ENCODE results near the gene YTHDF1. TPM values are rescaled to one million over a fixed set of nuclear protein-coding genes. Genes with fewer than 3 reads are reported as not detected.

YTHDF1 gene
- 17.0 and 19.8 TPM in 2 replicates for total RNA-seq (2014; rRNA removed; shearing (Covaris generic); ENCODE audit: low replicate concordance)

- peak; percentile 97 for DNase-seq
- peak within 1 kb of the TSS; percentile 92 for H3K4me3 ChIP-seq
- H3K9me3 ChIP-seq, result no peaks in the 10 kb centered on the region
- H3K36me3 ChIP-seq, result peaks cover 41% of the 10 kb centered on the region
- no peaks in the 10 kb centered on the region; the same call in 1 of the 2 replicates for H3K27me3 ChIP-seq
Observed at GRCh38 chr20:63216041-63216848, at the start of gene YTHDF1. Gene YTHDF1, minus strand, starts transcription at chr20:63216131. Its CDS starts 239 bp downstream, at chr20:63215892.

GRCh38 chr20:63264519-63264918 is 48.6 kb upstream of the YTHDF1 start:
- no peaks in the 10 kb centered on the region for H3K9me3 ChIP-seq
- H3K36me3 ChIP-seq, result no peaks in the 10 kb centered on the region
- no peak for DNase-seq
- H3K27me3 ChIP-seq, result no peaks in the 10 kb centered on the region
- no peak overlapping the region for H3K4me3 ChIP-seq

- Histone ChIP-seq H3K36me3 (no peaks in the 10 kb centered on the region), H3K9me3 (no peaks in the 10 kb centered on the region), H3K27me3 (no peaks in the 10 kb centered on the region), H3K4me3 (no peak overlapping the region)
- no peak for DNase-seq
Observed at GRCh38 chr20:63264000-63264399, 48.1 kb upstream of the YTHDF1 start.

GRCh38 chr20:63262836-63263235 is 46.9 kb upstream of the YTHDF1 start:
- DNase-seq, result no peak
- H3K36me3 ChIP-seq, result no peaks in the 10 kb centered on the region
- H3K27me3 ChIP-seq, result no peaks in the 10 kb centered on the region
- H3K9me3 ChIP-seq, result no peaks in the 10 kb centered on the region
- no peak overlapping the region for H3K4me3 ChIP-seq

GRCh38 chr20:63261795-63262528 is 46.0 kb upstream of the YTHDF1 start:
- DNase-seq, result no peak
- no peak overlapping the region for H3K4me3 ChIP-seq
- H3K9me3 ChIP-seq, result no peaks in the 10 kb centered on the region
- no peaks in the 10 kb centered on the region for H3K36me3 ChIP-seq
- no peaks in the 10 kb centered on the region for H3K27me3 ChIP-seq

- Histone ChIP-seq H3K27me3 (peaks cover 5% of the 10 kb centered on the region), H3K36me3 (no peaks in the 10 kb centered on the region)
- DNase-seq, result no peak
Observed at GRCh38 chr20:63261060-63261794, 45.3 kb upstream of the YTHDF1 start.

GRCh38 chr20:63260521-63260920 is 44.6 kb upstream of the YTHDF1 start:
- DNase-seq, result no peak
- Histone ChIP-seq H3K4me3 (no peak overlapping the region), H3K9me3 (no peaks in the 10 kb centered on the region), H3K36me3 (no peaks in the 10 kb centered on the region), H3K27me3 (peaks cover 12% of the 10 kb centered on the region)

More at GRCh38 chr20:63261060-63261794, 45.3 kb upstream of the YTHDF1 start:
- H3K4me3 ChIP-seq, result no peak overlapping the region
- H3K9me3 ChIP-seq, result no peaks in the 10 kb centered on the region

GRCh38 chr20:63259734-63260460 is 44.0 kb upstream of the YTHDF1 start:
- DNase-seq, result no peak
- peaks cover 18% of the 10 kb centered on the region for H3K27me3 ChIP-seq
- H3K9me3 ChIP-seq, result no peaks in the 10 kb centered on the region
- H3K4me3 ChIP-seq, result no peak overlapping the region
- H3K36me3 ChIP-seq, result no peaks in the 10 kb centered on the region

- no peak overlapping the region for H3K4me3 ChIP-seq
- H3K27me3 ChIP-seq, result peaks cover 25% of the 10 kb centered on the region
- no peaks in the 10 kb centered on the region for H3K36me3 ChIP-seq
- DNase-seq, result no peak
- no peaks in the 10 kb centered on the region for H3K9me3 ChIP-seq
Observed at GRCh38 chr20:63258781-63259180, 42.9 kb upstream of the YTHDF1 start.

GRCh38 chr20:63257629-63258028 is 41.7 kb upstream of the YTHDF1 start:
- H3K27me3 ChIP-seq, result peaks cover 34% of the 10 kb centered on the region
- no peak for DNase-seq
- H3K36me3 ChIP-seq, result no peaks in the 10 kb centered on the region
- no peak overlapping the region for H3K4me3 ChIP-seq
- no peaks in the 10 kb centered on the region for H3K9me3 ChIP-seq

GRCh38 chr20:63256954-63257353 is 41.0 kb upstream of the YTHDF1 start:
- Histone ChIP-seq H3K27me3 (peaks cover 37% of the 10 kb centered on the region), H3K4me3 (no peak overlapping the region), H3K36me3 (no peaks in the 10 kb centered on the region), H3K9me3 (no peaks in the 10 kb centered on the region)
- no peak for DNase-seq

- H3K36me3 ChIP-seq, result no peaks in the 10 kb centered on the region
- DNase-seq, result no peak
- H3K4me3 ChIP-seq, result no peak overlapping the region
- H3K9me3 ChIP-seq, result no peaks in the 10 kb centered on the region
- H3K27me3 ChIP-seq, result peaks cover 37% of the 10 kb centered on the region
Observed at GRCh38 chr20:63255931-63256704, 40.2 kb upstream of the YTHDF1 start.

GRCh38 chr20:63254606-63255384 is 38.9 kb upstream of the YTHDF1 start:
- Histone ChIP-seq H3K4me3 (no peak overlapping the region), H3K27me3 (peaks cover 37% of the 10 kb centered on the region), H3K36me3 (no peaks in the 10 kb centered on the region), H3K9me3 (no peaks in the 10 kb centered on the region)
- no peak for DNase-seq

GRCh38 chr20:63254232-63254605 is 38.3 kb upstream of the YTHDF1 start, which contains the start of gene NKAIN4:
Gene NKAIN4, minus strand, starts transcription at chr20:63254463. Its CDS starts 13 bp downstream, at chr20:63254450.
- H3K9me3 ChIP-seq, result no peaks in the 10 kb centered on the region
- no peaks in the 10 kb centered on the region for H3K36me3 ChIP-seq
- peaks cover 37% of the 10 kb centered on the region for H3K27me3 ChIP-seq
- no peak for DNase-seq
- no peak within 1 kb of the TSS for H3K4me3 ChIP-seq
